DND-41 (cell line): Measurements from ENCODE around the gene VPS37C.

Experiments
- ATAC-seq: fragments of 200-7000 bp; cut with Tn5 transposase; 3 replicates; pipeline ENCODE4 v1.9.1; 2021; ENCODE audit warnings: low read depth; ENCODE audit not compliant: insufficient read depth
- DNase-seq: peaks from one replicate; pipeline ENCODE4 v3.0.0-alpha.2; 2020
- H2AFZ ChIP-seq: 2 replicates; pipeline ENCODE4 v1.6.0; 2012; ENCODE audit warnings: low read depth, low read length
- H3K27ac ChIP-seq: 2 replicates; pipeline ENCODE4 v1.5.1; 2012; ENCODE audit warnings: low read length, inconsistent platforms
- H3K27me3 ChIP-seq: fragments of 200-600 bp; sonication (generic); 2 replicates; pipeline ENCODE4 v1.6.0; 2012; ENCODE audit warnings: low read length, mild to moderate bottlenecking, inconsistent platforms; ENCODE audit not compliant: insufficient read depth, poor library complexity
- H3K36me3 ChIP-seq: 2 replicates; pipeline ENCODE4 v1.5.1; 2012; ENCODE audit warnings: low read length, inconsistent platforms; ENCODE audit not compliant: insufficient read depth
- H3K4me1 ChIP-seq: 2 replicates; pipeline ENCODE4 v1.5.1; 2012; ENCODE audit warnings: mild to moderate bottlenecking, low read length; ENCODE audit not compliant: insufficient read depth
- H3K4me2 ChIP-seq: 2 replicates; pipeline ENCODE4 v1.6.0; 2012; ENCODE audit warnings: mild to moderate bottlenecking, moderate library complexity, low read length, inconsistent platforms; ENCODE audit not compliant: insufficient read depth
- H3K4me3 ChIP-seq, 2 experiments: fragments of 200-600 bp in 1 of 2; shearing (Covaris generic) in 1 of 2; 2 replicates each; pipeline ENCODE4 v1.5.1; 2012 to 2016; ENCODE audit warnings: inconsistent platforms in 2 of 2, low read length in 2 of 2, mild to moderate bottlenecking in 2 of 2, low read depth in 1 of 2, moderate library complexity in 1 of 2
- H3K79me2 ChIP-seq: 2 replicates; pipeline ENCODE4 v1.6.0; 2012; ENCODE audit warnings: low read length, inconsistent platforms; ENCODE audit not compliant: insufficient read depth
- H3K9ac ChIP-seq: 2 replicates; pipeline ENCODE4 v1.6.0; 2012; ENCODE audit warnings: low read depth, mild to moderate bottlenecking, inconsistent platforms, low read length, moderate library complexity
- H3K9me3 ChIP-seq: 2 replicates; pipeline ENCODE4 v1.5.1; 2012; ENCODE audit warnings: low read length, moderate library complexity, mild to moderate bottlenecking, inconsistent platforms; ENCODE audit not compliant: insufficient read depth, severe bottlenecking
- H4K20me1 ChIP-seq: 2 replicates; pipeline ENCODE4 v1.6.0; 2012; ENCODE audit warnings: low read length; ENCODE audit not compliant: insufficient read depth
- CTCF ChIP-seq: IDR thresholded peaks from 2 replicates; pipeline ENCODE4 v1.5.1; 2012; ENCODE audit warnings: borderline replicate concordance, low read length, moderate library complexity, mild to moderate bottlenecking; ENCODE audit not compliant: poor library complexity, severe bottlenecking; ENCODE audit errors: extremely low read depth
- EZH2 ChIP-seq: IDR thresholded peaks from 3 replicates; pipeline ENCODE4 v1.6.1; 2012; ENCODE audit warnings: borderline replicate concordance, low read depth, mild to moderate bottlenecking, moderate library complexity, low read length, inconsistent platforms; ENCODE audit not compliant: severe bottlenecking

Gene VPS37C

GRCh38 chr11:61087426-61088119 lies 73.7 kb downstream of the VPS37C start:
- H3K36me3 ChIP-seq = no peaks in the 10 kb centered on the region
- H2AFZ ChIP-seq = no peak overlapping the region
- no peak overlapping the region for H3K9ac ChIP-seq
- H3K27ac ChIP-seq = no peak overlapping the region
- H3K9me3 ChIP-seq = no peaks in the 10 kb centered on the region
- H3K4me3 ChIP-seq = no peak overlapping the region
- H3K79me2 ChIP-seq = no peaks in the 10 kb centered on the region
- DNase-seq (no peak), ATAC-seq (no peak)
- H3K4me1 ChIP-seq = no peaks in the 10 kb centered on the region
- no peaks in the 10 kb centered on the region for H3K27me3 ChIP-seq
- TF ChIP-seq CTCF = no peak
- H3K4me2 ChIP-seq = no peak overlapping the region
- no peaks in the 10 kb centered on the region for H4K20me1 ChIP-seq

GRCh38 chr11:61083601-61084147 lies 77.6 kb downstream of the VPS37C start:
- Histone ChIP-seq H3K27ac (no peak overlapping the region), H3K4me3 (no peak overlapping the region), H3K27me3 (no peaks in the 10 kb centered on the region), H2AFZ (no peak overlapping the region), H3K79me2 (no peaks in the 10 kb centered on the region), H3K4me1 (no peaks in the 10 kb centered on the region), H3K9me3 (no peaks in the 10 kb centered on the region), H3K36me3 (no peaks in the 10 kb centered on the region), H3K4me2 (no peak overlapping the region), H4K20me1 (no peaks in the 10 kb centered on the region), H3K9ac (no peak overlapping the region)
- ATAC-seq = no peak
- no peak for DNase-seq
- TF ChIP-seq CTCF (no peak), EZH2 (no peak)

GRCh38 chr11:61082931-61083531 lies 78.2 kb downstream of the VPS37C start:
- no peaks in the 10 kb centered on the region for H3K9me3 ChIP-seq
- no peaks in the 10 kb centered on the region for H4K20me1 ChIP-seq
- no peak overlapping the region for H3K9ac ChIP-seq
- H3K4me3 ChIP-seq = no peak overlapping the region
- no peaks in the 10 kb centered on the region for H3K27me3 ChIP-seq
- no peak overlapping the region for H3K4me2 ChIP-seq
- TF ChIP-seq CTCF = no peak
- TF ChIP-seq EZH2 = no peak
- no peak overlapping the region for H3K27ac ChIP-seq
- H3K36me3 ChIP-seq = no peaks in the 10 kb centered on the region
- H2AFZ ChIP-seq = no peak overlapping the region
- ATAC-seq (no peak), DNase-seq (no peak)
- H3K79me2 ChIP-seq = no peaks in the 10 kb centered on the region
- no peaks in the 10 kb centered on the region for H3K4me1 ChIP-seq
